HG02759 (cell line): ENCODE results near the gene RBL2.

Experiments
- ATAC-seq: cut with Tn5 transposase; IDR thresholded peaks from one replicate; pipeline ENCODE4 v1.9.1; 2021; ENCODE audit warnings: mild to moderate bottlenecking, moderate library complexity; ENCODE audit not compliant: unreplicated experiment

The RBL2 gene

GRCh38 chr16:53453928-53454327 is 19.7 kb downstream of the RBL2 start:
- ATAC-seq: no peak

- ATAC-seq: no peak
Observed at GRCh38 chr16:53456625-53457024, 22.4 kb downstream of the RBL2 start.

GRCh38 chr16:53457670-53458069 is 23.4 kb downstream of the RBL2 start:
- ATAC-seq: peak; percentile 100

- ATAC-seq: no peak
Observed at GRCh38 chr16:53458635-53459034, 24.4 kb downstream of the RBL2 start.

- ATAC-seq: no peak
Observed at GRCh38 chr16:53465606-53466280, 31.5 kb downstream of the RBL2 start.

GRCh38 chr16:53476867-53477266 is 42.6 kb downstream of the RBL2 start:
- ATAC-seq: no peak

- ATAC-seq: no peak
Observed at GRCh38 chr16:53478965-53479364, 44.7 kb downstream of the RBL2 start.

- ATAC-seq: no peak
Observed at GRCh38 chr16:53480394-53480793, 46.1 kb downstream of the RBL2 start.

GRCh38 chr16:53482123-53482522 is 47.9 kb downstream of the RBL2 start:
- no peak for ATAC-seq

GRCh38 chr16:53484542-53484941 is 50.3 kb downstream of the RBL2 start:
- ATAC-seq: no peak

- ATAC-seq: no peak
Observed at GRCh38 chr16:53486230-53486629, 52.0 kb downstream of the RBL2 start.

GRCh38 chr16:53489755-53490154 is 55.5 kb downstream of the RBL2 start:
- ATAC-seq: no peak

GRCh38 chr16:53492503-53492902 is 58.2 kb downstream of the RBL2 start:
- ATAC-seq: no peak

GRCh38 chr16:53494636-53495035 is 60.4 kb downstream of the RBL2 start:
- no peak for ATAC-seq

- no peak for ATAC-seq
Observed at GRCh38 chr16:53495325-53495724, 61.1 kb downstream of the RBL2 start.

- ATAC-seq: no peak
Observed at GRCh38 chr16:53498984-53499383, 64.7 kb downstream of the RBL2 start.

- ATAC-seq: no peak
Observed at GRCh38 chr16:53501216-53501859, 67.1 kb downstream of the RBL2 start.

GRCh38 chr16:53502331-53503269 is 68.3 kb downstream of the RBL2 start, which contains the start of gene AKTIP:
Gene AKTIP, minus strand, starts transcription at chr16:53503209. Its CDS starts 2,950 bp downstream, at chr16:53500259.
- peak; percentile 37 for ATAC-seq

- ATAC-seq: peak; percentile 94
Observed at GRCh38 chr16:53503270-53503923, 69.1 kb downstream of the RBL2 start.

GRCh38 chr16:53503991-53504663 is 69.9 kb downstream of the RBL2 start:
- ATAC-seq: no peak
